Mucosa of descending colon (tissue), 3 donors: Measurements from ENCODE around the gene ARHGAP22. TPM values are rescaled to one million over a fixed set of nuclear protein-coding genes. Genes with fewer than 3 reads are reported as not detected.

Experiments
- ATAC-seq: fragments of 200-7000 bp; cut with Tn5 transposase; one replicate; pipeline ENCODE4 v1.9.1; 2020; ENCODE audit warnings: mild to moderate bottlenecking, moderate library complexity
- DNase-seq, 3 donors: peaks; one replicate each; pipeline ENCODE4 v3.0.0-alpha.2; 2020
- H3K36me3 ChIP-seq: fragments of 200-600 bp; one replicate; pipeline ENCODE4 v1.8.0; 2021; ENCODE audit warnings: low read depth, mild to moderate bottlenecking
- H3K4me1 ChIP-seq: fragments of 200-600 bp; one replicate; pipeline ENCODE4 v1.8.0; 2021; ENCODE audit warnings: low read depth, mild to moderate bottlenecking
- H3K4me3 ChIP-seq: fragments of 200-600 bp; one replicate; pipeline ENCODE4 v1.8.0; 2021; ENCODE audit warnings: mild to moderate bottlenecking
- H3K9me3 ChIP-seq: fragments of 200-600 bp; one replicate; pipeline ENCODE4 v1.8.0; 2021; ENCODE audit warnings: mild to moderate bottlenecking
- intact Hi-C, 2 donors: fragments of 100-400 bp; cut with DNase I in 1 of 2; cut with micrococcal nuclease in 1 of 2; formaldehyde crosslinking; loops; one replicate each; pipeline versions ENCODE4 v1.11.0 to v1.11.1; 2022; cut with DNase I, micrococcal nuclease
- total RNA-seq, 3 donors: library from RNA; stranded (reverse); fragmentation: NEBNext Ultra II Directional in 2 of 3; extraction: Animal tissue kit (Norgen Biotek cat#: 25700) in 2 of 3; gene quantifications; one replicate each; pipeline versions ENCODE4 v1.2.1 to v1.2.4, GENCODE V29; 2021 to 2023
- TF ChIP-seq, protein P1 (sequence below): fragments of 200-600 bp; IDR thresholded peaks from one replicate; pipeline ENCODE4 v1.8.0; 2022; ENCODE audit warnings: antibody characterized with exemption, mild to moderate bottlenecking
- donor health status: DM: no; HTN: no; CAD: no; lungs with moderate emphysema.
- donor health status: DM: no; HTN: no; CAD: no.
- donor health status: DM: no; HTN: yes; CAD: no.

ARHGAP22 gene
- total RNA-seq, 3 donors from 2014 or later = 0.93 to 5.9 (median 1.3) TPM

DNA sequence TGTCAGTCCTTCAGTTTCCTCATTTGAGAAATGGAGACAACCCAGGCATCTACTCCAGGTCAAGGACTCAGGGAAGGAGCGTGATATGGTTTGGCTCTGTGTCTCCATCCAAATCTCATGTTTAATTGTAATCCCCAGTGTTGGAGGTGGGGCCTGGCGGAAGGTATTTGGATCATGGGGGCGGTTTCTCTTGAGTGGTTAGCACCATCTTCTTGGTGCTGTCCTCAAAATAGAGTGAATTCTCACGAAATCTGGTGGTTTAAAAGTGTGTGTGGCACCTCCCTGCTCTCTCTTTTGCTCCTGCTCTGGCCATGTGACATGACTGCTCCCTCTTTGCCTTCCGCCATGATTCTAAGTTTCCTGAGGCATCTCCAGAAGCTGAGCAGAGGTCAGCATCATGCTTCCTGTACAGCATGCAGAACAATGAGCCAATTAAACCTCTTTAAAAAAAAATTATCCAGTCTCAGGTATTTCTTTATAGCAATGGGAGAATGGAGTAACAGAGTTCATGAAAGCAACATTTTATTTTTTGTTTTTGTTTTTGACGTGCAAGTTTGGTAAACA is 30.0 kb downstream of the ARHGAP22 start:
- TF ChIP-seq, protein P1, sequence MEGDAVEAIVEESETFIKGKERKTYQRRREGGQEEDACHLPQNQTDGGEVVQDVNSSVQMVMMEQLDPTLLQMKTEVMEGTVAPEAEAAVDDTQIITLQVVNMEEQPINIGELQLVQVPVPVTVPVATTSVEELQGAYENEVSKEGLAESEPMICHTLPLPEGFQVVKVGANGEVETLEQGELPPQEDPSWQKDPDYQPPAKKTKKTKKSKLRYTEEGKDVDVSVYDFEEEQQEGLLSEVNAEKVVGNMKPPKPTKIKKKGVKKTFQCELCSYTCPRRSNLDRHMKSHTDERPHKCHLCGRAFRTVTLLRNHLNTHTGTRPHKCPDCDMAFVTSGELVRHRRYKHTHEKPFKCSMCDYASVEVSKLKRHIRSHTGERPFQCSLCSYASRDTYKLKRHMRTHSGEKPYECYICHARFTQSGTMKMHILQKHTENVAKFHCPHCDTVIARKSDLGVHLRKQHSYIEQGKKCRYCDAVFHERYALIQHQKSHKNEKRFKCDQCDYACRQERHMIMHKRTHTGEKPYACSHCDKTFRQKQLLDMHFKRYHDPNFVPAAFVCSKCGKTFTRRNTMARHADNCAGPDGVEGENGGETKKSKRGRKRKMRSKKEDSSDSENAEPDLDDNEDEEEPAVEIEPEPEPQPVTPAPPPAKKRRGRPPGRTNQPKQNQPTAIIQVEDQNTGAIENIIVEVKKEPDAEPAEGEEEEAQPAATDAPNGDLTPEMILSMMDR = no peak
- DNase-seq (no peak), ATAC-seq (no peak)
- Histone ChIP-seq H3K4me1 (no peaks in the 10 kb centered on the region), H3K4me3 (no peak overlapping the region), H3K9me3 (no peaks in the 10 kb centered on the region), H3K36me3 (no peaks in the 10 kb centered on the region)
- intact Hi-C loops = no loop called here

DNA sequence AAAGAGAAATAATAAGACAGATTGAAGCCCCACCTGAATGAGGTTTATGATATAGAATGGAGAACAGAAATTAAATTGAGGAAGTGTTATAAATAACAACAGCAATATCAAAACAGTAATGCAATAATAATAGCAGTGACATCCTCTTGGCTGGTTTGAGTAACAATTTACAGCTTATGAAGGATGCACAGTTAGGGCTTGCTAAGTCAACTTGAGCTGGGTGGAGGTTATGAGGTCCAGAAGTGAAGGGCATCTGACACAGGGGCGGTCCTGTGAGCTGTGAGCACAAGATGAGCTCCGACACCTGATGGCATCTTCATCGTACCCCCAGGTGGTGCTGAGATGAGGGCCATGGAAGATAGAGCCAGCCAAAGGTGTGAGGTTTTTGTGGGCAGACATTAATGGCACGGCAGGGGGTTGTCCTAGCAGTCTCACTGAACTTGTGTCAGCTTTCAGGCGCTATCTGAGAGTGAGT is 30.5 kb downstream of the ARHGAP22 start:
- DNase-seq (no peak), ATAC-seq (peak; percentile 45)
- H3K36me3 ChIP-seq = no peaks in the 10 kb centered on the region
- TF ChIP-seq, protein P1 = no peak
- H3K4me3 ChIP-seq = no peak overlapping the region
- H3K9me3 ChIP-seq = no peaks in the 10 kb centered on the region
- intact Hi-C loops = no loop called here
- no peaks in the 10 kb centered on the region for H3K4me1 ChIP-seq

DNA sequence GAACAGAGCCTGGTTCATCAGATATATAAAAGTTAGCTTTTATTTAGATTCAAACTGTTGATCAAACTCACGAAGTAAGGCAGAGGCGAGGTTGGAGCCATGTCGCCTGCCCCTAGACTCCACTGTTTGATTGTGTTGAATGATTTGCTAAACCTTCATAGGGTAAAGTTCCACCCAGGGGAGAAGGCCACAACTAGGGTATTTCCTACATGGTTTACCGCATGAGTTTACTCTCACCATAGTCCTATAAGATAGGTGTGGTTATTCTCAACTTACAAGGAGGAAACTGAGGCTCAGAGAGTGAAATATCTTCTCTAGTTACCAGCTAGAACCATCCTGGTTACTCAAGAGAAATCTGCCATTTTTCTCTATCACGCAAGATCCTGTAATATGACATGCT is 31.8 kb downstream of the ARHGAP22 start:
- H3K4me3 ChIP-seq = no peak overlapping the region
- DNase-seq (no peak), ATAC-seq (no peak)
- H3K36me3 ChIP-seq = no peaks in the 10 kb centered on the region
- H3K4me1 ChIP-seq = no peaks in the 10 kb centered on the region
- no peaks in the 10 kb centered on the region for H3K9me3 ChIP-seq
- TF ChIP-seq, protein P1 = no peak
- intact Hi-C loops = no loop called here

DNA sequence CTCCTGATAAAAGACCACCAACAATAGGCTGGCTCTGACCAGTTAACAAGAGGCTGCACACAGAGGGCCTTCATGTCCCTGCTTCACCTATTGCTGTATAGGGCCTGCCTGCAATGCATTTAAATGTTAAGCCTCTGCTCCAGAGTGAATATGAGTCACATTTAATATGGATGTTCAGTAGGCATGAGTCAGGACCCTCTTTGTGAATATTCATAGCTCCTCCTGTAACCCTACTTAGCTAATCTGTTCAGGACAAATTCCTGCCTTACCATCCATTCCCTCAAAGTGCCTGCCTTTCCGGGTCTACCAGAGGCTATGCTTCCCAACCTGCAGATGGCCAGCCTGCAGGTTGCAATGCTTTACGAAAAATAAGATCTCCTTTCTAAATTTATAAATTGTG is 32.5 kb downstream of the ARHGAP22 start:
- intact Hi-C loops = no loop called here

DNA sequence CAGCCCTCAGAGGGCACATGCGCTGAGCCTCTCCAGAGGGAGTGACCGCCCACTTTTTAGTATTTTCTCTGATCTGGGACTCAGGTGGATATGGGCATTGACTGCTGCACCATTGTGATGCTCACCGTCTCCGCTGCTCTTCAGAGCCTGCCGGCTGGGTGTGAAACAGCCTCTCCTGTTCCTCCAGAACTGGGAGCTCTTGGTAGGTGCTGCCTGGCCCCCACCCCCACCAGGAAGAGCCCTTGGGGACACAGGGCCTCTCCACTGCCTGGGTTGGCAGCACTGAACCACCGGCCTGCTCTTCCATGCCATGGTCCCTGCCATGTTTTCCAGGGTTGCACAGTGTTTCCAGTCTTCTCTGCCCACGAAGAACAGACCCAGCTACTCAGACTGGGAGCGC is 36.3 kb downstream of the ARHGAP22 start:
- Histone ChIP-seq H3K4me3 (no peak overlapping the region), H3K4me1 (no peaks in the 10 kb centered on the region), H3K9me3 (no peaks in the 10 kb centered on the region), H3K36me3 (no peaks in the 10 kb centered on the region)
- DNase-seq = no peak
- intact Hi-C loops = no loop called here
- ATAC-seq = no peak
- TF ChIP-seq, protein P1 = no peak

More for the DNA sequence above, 32.5 kb downstream of the ARHGAP22 start:
- TF ChIP-seq, protein P1 = no peak
- Histone ChIP-seq H3K36me3 (no peaks in the 10 kb centered on the region), H3K4me3 (no peak overlapping the region), H3K4me1 (no peaks in the 10 kb centered on the region), H3K9me3 (no peaks in the 10 kb centered on the region)
- DNase-seq (no peak), ATAC-seq (no peak)

DNA sequence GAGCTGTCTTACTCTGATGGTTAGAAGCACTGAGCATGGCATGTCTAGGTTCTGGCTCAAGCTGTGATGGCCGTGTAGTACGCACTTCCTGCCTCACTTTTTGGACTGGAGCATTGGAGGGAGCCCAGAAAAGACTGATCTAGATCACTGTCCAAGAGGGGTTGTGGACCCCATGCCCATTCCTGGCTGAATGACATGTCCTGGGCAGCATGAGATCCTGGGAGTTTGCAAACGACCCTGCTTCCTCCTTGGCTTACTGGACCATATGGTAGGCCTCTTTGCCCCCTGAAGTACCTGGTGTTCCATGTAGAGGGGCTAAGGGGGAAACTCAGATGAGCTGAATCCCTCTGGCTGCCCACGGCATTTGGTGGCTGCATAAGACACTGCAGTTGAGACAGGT is 36.7 kb downstream of the ARHGAP22 start:
- no peaks in the 10 kb centered on the region for H3K36me3 ChIP-seq
- H3K9me3 ChIP-seq = no peaks in the 10 kb centered on the region
- TF ChIP-seq, protein P1 = no peak
- ATAC-seq (no peak), DNase-seq (no peak)
- no peaks in the 10 kb centered on the region for H3K4me1 ChIP-seq
- intact Hi-C loops = no loop called here
- no peak overlapping the region for H3K4me3 ChIP-seq
